ENCODE results near the gene ALKAL2. TPM values are rescaled to one million over a fixed set of nuclear protein-coding genes. Genes with fewer than 3 reads are reported as not detected.

The ALKAL2 gene
- polyA plus RNA-seq, 1 experiment: not detected

DNA sequence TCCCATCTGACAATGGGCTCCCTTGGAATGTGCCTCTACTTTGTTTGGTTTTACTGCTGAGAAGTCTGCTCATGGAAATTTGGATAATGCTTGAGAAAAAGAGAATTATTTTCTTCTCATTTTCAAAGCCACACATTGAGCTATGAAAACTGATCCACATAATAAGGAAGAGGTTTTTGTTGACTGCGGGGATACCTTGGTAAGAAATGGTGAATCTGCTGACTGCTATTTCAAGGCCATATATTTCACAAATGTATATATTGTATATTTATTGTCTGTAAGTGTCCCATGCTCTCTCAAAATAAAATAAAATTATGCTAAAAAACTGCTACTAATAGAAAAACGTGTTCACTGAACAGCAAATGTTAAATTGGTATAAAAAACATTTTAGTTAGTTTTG is 39.2 kb downstream of the ALKAL2 start:
- TF ChIP-seq, protein P1, sequence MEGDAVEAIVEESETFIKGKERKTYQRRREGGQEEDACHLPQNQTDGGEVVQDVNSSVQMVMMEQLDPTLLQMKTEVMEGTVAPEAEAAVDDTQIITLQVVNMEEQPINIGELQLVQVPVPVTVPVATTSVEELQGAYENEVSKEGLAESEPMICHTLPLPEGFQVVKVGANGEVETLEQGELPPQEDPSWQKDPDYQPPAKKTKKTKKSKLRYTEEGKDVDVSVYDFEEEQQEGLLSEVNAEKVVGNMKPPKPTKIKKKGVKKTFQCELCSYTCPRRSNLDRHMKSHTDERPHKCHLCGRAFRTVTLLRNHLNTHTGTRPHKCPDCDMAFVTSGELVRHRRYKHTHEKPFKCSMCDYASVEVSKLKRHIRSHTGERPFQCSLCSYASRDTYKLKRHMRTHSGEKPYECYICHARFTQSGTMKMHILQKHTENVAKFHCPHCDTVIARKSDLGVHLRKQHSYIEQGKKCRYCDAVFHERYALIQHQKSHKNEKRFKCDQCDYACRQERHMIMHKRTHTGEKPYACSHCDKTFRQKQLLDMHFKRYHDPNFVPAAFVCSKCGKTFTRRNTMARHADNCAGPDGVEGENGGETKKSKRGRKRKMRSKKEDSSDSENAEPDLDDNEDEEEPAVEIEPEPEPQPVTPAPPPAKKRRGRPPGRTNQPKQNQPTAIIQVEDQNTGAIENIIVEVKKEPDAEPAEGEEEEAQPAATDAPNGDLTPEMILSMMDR (IDR thresholded peaks at IDR 0.05; ENCODE audit: insufficient read depth, low read depth, low read length): no peak
- Histone ChIP-seq H3K4me3 (ENCODE audit: low read depth, low read length) (no peak overlapping the region), H3K36me3 (ENCODE audit: control insufficient read depth, insufficient read depth, low read length) (peaks cover 5% of the 10 kb centered on the region), H3K27me3 (ENCODE audit: control insufficient read depth, insufficient read depth, low read length) (no peaks in the 10 kb centered on the region)
- ChIA-PET CTCF (interaction anchor here (0.6 to 0.7 kb wide), 2 partner anchors 38 to 1547 kb away, joined by 3 read pairs; no protein-coding TSS in a partner anchor), POLR2A (no interaction called here)
- no peak for DNase-seq (ENCODE audit: low read depth)

DNA sequence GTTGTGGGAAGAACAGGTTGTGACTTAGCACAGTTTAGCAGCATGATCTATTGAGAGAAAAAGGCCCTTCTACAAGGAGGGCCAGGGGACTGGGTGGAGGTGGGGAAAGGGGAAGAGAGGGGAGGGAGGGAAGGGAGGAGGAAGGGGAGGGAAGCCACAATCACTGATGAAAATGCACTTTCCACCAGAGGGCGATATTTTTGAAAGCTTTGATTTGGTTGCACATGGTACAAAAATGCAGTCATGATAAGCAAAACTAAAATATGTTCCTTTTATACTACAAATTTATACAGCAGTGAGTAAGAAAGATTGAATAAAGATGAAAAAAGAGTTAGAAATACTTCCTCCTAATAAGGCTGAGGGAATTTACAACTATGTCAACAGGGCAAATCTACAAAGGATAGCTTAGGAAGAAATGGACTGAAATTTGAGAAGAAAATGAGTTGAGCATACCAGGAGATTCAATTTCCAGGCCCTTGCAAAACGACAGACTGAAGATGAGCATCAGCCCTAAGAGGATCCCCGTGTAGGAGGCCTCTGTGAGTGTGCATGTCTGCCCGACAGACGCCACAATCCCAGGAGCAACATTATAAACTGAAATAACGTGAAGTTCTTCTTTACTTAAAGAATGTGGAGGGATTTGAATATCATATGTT is 41.3 kb downstream of the ALKAL2 start:
- DNase-seq (ENCODE audit: low read depth): peak; percentile 17
- TF ChIP-seq, protein P1 (IDR thresholded peaks at IDR 0.05; ENCODE audit: insufficient read depth, low read depth, low read length): peak; percentile 67
- CTCF ChIA-PET: interaction anchor here (1.0 to 4.2 kb wide), 17 partner anchors 9 to 400 kb away, joined by 3 to 31 read pairs (median 5); partner anchors contain the start of gene ALKAL2
- Histone ChIP-seq H3K4me3 (ENCODE audit: low read depth, low read length) (no peak overlapping the region), H3K27me3 (ENCODE audit: control insufficient read depth, insufficient read depth, low read length) (no peaks in the 10 kb centered on the region), H3K36me3 (ENCODE audit: control insufficient read depth, insufficient read depth, low read length) (peaks cover 5% of the 10 kb centered on the region)
- POLR2A ChIA-PET: no interaction called here

DNA sequence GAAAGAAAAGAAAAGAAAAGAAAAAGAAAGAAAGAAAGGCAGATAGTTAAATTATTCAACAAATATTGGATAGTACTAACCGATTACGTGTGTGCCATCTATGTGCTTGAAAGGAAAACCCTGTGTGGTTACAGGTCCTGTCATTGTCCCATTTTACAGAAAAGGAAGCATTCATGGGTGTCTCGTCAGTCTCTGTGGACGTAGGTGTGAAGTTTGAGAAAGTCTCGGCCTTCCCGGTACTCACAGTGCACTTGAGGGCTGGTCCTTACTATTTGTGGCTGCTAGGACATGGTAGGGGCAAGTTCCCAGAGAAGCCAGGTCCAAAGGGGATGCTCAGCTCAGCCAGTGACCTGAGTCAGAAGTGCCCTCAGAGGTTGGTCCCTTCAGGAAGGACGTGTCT is 43.3 kb downstream of the ALKAL2 start:
- Histone ChIP-seq H3K36me3 (ENCODE audit: control insufficient read depth, insufficient read depth, low read length) (peaks cover 8% of the 10 kb centered on the region), H3K27me3 (ENCODE audit: control insufficient read depth, insufficient read depth, low read length) (no peaks in the 10 kb centered on the region), H3K4me3 (ENCODE audit: low read depth, low read length) (no peak overlapping the region)
- ChIA-PET POLR2A (no interaction called here), CTCF (interaction anchor here (0.7 to 4.2 kb wide), 2 partner anchors 10 to 45 kb away, joined by 3 to 31 read pairs; partner anchors contain the start of gene ALKAL2)
- TF ChIP-seq, protein P1 (IDR thresholded peaks at IDR 0.05; ENCODE audit: insufficient read depth, low read depth, low read length): no peak
- DNase-seq (ENCODE audit: low read depth): no peak

DNA sequence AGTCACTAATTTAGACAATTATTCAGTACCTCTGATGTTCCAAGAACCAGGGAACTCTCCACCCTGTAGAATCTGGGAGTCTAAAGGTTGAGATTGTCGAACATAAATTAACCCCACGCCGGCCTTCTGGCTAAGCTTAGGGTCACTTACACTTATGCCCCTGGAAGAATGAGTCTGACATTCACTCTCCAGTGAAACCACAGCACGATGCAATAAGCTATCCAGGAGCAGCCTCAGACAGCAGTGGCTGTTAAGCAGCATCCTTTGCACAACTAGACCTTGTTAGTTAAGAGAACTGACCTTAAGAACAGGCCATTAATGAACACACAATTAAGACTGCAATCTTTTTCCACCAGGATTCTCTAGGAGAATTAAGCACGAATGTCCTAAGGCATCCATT is 49.0 kb downstream of the ALKAL2 start:
- TF ChIP-seq, protein P1 (IDR thresholded peaks at IDR 0.05; ENCODE audit: insufficient read depth, low read depth, low read length): no peak
- H3K4me3 ChIP-seq (ENCODE audit: low read depth, low read length): no peak overlapping the region
- POLR2A ChIA-PET: no interaction called here
- no peaks in the 10 kb centered on the region for H3K27me3 ChIP-seq (ENCODE audit: control insufficient read depth, insufficient read depth, low read length)
- no peak for DNase-seq (ENCODE audit: low read depth)
- CTCF ChIA-PET: interaction anchor here (1.8 to 2.0 kb wide), 2 partner anchors 51 kb away, joined by 4 to 6 read pairs; no protein-coding TSS in a partner anchor
- H3K36me3 ChIP-seq (ENCODE audit: control insufficient read depth, insufficient read depth, low read length): peaks cover 3% of the 10 kb centered on the region; the same call in 1 of the 2 replicates

DNA sequence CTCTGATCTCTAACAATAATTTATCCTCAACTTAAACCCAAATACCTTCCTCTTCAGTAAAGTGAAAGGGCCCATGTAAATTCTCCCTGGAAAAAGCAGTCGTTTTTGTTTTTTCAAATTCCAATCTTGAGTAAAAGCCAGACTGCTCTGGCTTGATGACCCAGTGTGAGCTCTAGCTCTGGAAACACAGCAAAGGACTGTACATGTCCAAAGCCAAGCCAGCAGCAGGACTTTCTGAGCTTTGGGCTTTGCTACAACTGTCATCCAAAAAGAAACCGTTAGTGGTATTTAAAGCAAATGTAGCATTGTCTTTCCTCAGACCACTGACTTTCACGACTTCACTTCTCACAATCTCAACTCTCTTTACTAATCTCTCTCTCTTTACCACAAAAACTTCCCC is 49.5 kb downstream of the ALKAL2 start:
- Histone ChIP-seq H3K4me3 (ENCODE audit: low read depth, low read length) (no peak overlapping the region), H3K27me3 (ENCODE audit: control insufficient read depth, insufficient read depth, low read length) (no peaks in the 10 kb centered on the region), H3K36me3 (ENCODE audit: control insufficient read depth, insufficient read depth, low read length) (peaks cover 3% of the 10 kb centered on the region; the same call in 1 of the 2 replicates)
- POLR2A ChIA-PET: no interaction called here
- CTCF ChIA-PET: interaction anchor here (0.7 to 1.8 kb wide), 4 partner anchors 9 to 702 kb away, joined by 3 to 6 read pairs (median 4); no protein-coding TSS in a partner anchor
- no peak for DNase-seq (ENCODE audit: low read depth)
- TF ChIP-seq, protein P1 (IDR thresholded peaks at IDR 0.05; ENCODE audit: insufficient read depth, low read depth, low read length): no peak
